ENCODE measurements around the gene FEM1B. TPM values are rescaled to one million over a fixed set of nuclear protein-coding genes. Genes with fewer than 3 reads are reported as not detected.

The FEM1B gene
- polyA plus RNA-seq, 3 donors = 21.5 to 26.4 (median 26.0) TPM

DNA sequence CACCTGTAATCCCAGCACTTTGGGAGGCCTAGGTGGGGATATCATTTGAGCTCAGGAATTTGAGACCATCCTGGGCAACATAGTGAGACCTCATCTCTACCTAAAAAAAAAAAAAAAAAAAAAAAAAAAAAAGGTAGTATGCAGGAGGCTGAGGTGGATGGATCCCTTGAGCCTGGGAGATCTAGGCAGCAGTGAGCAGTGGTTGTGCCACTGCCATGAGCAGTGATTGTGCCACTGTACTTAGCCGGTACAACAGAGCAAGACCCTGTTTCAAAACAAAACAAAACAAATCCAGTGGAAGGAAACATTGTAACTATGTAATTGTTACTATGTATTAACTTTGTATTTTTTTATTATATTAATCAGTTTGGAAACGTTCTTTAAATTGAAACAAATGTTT, 5.9 kb downstream of the FEM1B start:
- H3K27ac ChIP-seq (ENCODE audit: low read depth in 1 of 2, low read length in 2 of 2) = no peak overlapping the region
- H3K36me3 ChIP-seq (replicated peaks in 1 of 2; ENCODE audit: control insufficient read depth in 1 of 2, insufficient read depth in 2 of 2, low read length in 2 of 2) = peaks cover 0 to 16% of the 10 kb centered on the region in 2 donors
- Mint-ChIP-seq H3K4me1 (peaks cover 69% of the 10 kb centered on the region), H3K9me3 (peaks cover 0 to 3% (median 0%) of the 10 kb centered on the region in 7 donors), H3K4me3 (no peak overlapping the region), H3K27me3 (ENCODE audit: low read depth in 3 of 3) (no peaks in the 10 kb centered on the region), H3K36me3 (peaks cover 22 to 26% of the 10 kb centered on the region in 2 donors), H3K27ac (peak overlapping the region in 2 of 7 donors; percentile 73 to 74)
- TF ChIP-seq, protein P1, sequence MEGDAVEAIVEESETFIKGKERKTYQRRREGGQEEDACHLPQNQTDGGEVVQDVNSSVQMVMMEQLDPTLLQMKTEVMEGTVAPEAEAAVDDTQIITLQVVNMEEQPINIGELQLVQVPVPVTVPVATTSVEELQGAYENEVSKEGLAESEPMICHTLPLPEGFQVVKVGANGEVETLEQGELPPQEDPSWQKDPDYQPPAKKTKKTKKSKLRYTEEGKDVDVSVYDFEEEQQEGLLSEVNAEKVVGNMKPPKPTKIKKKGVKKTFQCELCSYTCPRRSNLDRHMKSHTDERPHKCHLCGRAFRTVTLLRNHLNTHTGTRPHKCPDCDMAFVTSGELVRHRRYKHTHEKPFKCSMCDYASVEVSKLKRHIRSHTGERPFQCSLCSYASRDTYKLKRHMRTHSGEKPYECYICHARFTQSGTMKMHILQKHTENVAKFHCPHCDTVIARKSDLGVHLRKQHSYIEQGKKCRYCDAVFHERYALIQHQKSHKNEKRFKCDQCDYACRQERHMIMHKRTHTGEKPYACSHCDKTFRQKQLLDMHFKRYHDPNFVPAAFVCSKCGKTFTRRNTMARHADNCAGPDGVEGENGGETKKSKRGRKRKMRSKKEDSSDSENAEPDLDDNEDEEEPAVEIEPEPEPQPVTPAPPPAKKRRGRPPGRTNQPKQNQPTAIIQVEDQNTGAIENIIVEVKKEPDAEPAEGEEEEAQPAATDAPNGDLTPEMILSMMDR (IDR thresholded peaks at IDR 0.05) = no peak
- no peak for DNase-seq
- no peak overlapping the region for H3K4me2 ChIP-seq (replicated peaks; ENCODE audit: extremely low read depth, low read length, poor library complexity, severe bottlenecking)
- peaks cover 99% of the 10 kb centered on the region for H4K20me1 ChIP-seq (ENCODE audit: insufficient read depth, low read length)
- WGBS (ENCODE audit: insufficient coverage) = no CpG with 5 or more reads among the region's 2 CpGs
- no peaks in the 10 kb centered on the region for H3K27me3 ChIP-seq (ENCODE audit: control insufficient read depth in 2 of 2, insufficient read depth in 2 of 2, low read length in 2 of 2)
- intact Hi-C loops (cut with micrococcal nuclease) = no loop called here
- H2AFZ ChIP-seq (ENCODE audit: insufficient read depth, low read depth, low read length, poor library complexity, severe bottlenecking) = no peak overlapping the region
- H3K79me2 ChIP-seq (ENCODE audit: insufficient read depth, low read length) = peaks cover 100% of the 10 kb centered on the region
- H3K9me3 ChIP-seq (replicated peaks in 1 of 2; ENCODE audit: control insufficient read depth in 1 of 2, insufficient read depth in 1 of 2, low read length in 2 of 2) = no peaks in the 10 kb centered on the region
- H3K4me1 ChIP-seq (ENCODE audit: control insufficient read depth in 1 of 2, insufficient read depth in 2 of 2, low read length in 2 of 2) = peaks cover 54 to 72% of the 10 kb centered on the region in 2 donors
- H3K4me3 ChIP-seq (replicated peaks in 1 of 3; ENCODE audit: low read depth in 2 of 3, low read length in 3 of 3) = no peak overlapping the region
- H3K9ac ChIP-seq (ENCODE audit: insufficient read depth, low read length, poor library complexity, severe bottlenecking) = no peak overlapping the region

DNA sequence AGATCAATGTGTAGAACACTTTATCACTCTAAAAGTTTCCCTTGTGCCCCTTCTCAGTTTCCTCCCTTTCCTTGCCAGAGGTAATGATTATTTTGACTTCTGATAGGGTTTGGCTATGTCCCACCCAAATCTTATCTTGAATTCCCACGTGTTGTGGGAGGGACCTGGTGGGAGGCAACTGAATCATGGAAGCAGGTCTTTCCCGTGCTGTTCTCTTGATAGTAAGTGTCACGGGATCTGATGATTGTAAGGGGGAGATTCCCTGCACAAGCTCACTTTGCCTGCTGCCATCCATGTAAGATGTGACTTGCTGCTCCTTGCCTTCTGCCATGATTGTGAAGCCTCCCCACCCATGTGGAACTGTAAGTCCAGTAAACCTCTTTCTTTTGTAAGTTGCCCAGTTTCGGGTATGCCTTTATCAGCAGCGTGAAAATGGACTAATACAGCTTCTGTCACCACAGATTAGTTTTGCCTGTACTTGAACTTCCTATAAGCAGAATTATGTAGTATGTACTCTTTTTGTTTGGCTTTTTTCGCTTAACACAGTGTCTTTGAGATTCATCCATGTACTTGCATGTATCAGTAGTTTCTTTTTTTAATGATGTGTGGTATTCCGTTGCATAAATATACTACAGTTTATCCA, 7.2 kb downstream of the FEM1B start:
- Histone ChIP-seq H2AFZ (ENCODE audit: insufficient read depth, low read depth, low read length, poor library complexity, severe bottlenecking) (no peak overlapping the region), H3K4me1 (ENCODE audit: control insufficient read depth in 1 of 2, insufficient read depth in 2 of 2, low read length in 2 of 2) (peaks cover 42 to 59% of the 10 kb centered on the region in 2 donors), H3K27ac (ENCODE audit: low read depth in 1 of 2, low read length in 2 of 2) (peak overlapping the region; percentile 22 to 75), H3K4me2 (replicated peaks; ENCODE audit: extremely low read depth, low read length, poor library complexity, severe bottlenecking) (no peak overlapping the region), H3K79me2 (ENCODE audit: insufficient read depth, low read length) (peaks cover 100% of the 10 kb centered on the region), H3K27me3 (ENCODE audit: control insufficient read depth in 2 of 2, insufficient read depth in 2 of 2, low read length in 2 of 2) (no peaks in the 10 kb centered on the region), H3K4me3 (replicated peaks in 1 of 3; ENCODE audit: low read depth in 2 of 3, low read length in 3 of 3) (no peak overlapping the region), H3K9me3 (replicated peaks in 1 of 2; ENCODE audit: control insufficient read depth in 1 of 2, insufficient read depth in 1 of 2, low read length in 2 of 2) (no peaks in the 10 kb centered on the region), H4K20me1 (ENCODE audit: insufficient read depth, low read length) (peaks cover 100% of the 10 kb centered on the region), H3K36me3 (replicated peaks in 1 of 2; ENCODE audit: control insufficient read depth in 1 of 2, insufficient read depth in 2 of 2, low read length in 2 of 2) (peaks cover 10 to 26% of the 10 kb centered on the region in 2 donors), H3K9ac (ENCODE audit: insufficient read depth, low read length, poor library complexity, severe bottlenecking) (no peak overlapping the region)
- Mint-ChIP-seq H3K27ac (peak overlapping the region; percentile 41 to 88 (median 62)), H3K36me3 (peaks cover 29 to 36% of the 10 kb centered on the region in 2 donors), H3K27me3 (ENCODE audit: low read depth in 3 of 3) (no peaks in the 10 kb centered on the region), H3K4me3 (peak overlapping the region in 1 of 2 donors; percentile 63), H3K9me3 (peaks cover 0 to 3% (median 0%) of the 10 kb centered on the region in 7 donors), H3K4me1 (peaks cover 65% of the 10 kb centered on the region)
- DNase-seq = peak in 1 of 3 donors; percentile 25
- TF ChIP-seq, protein P1 (IDR thresholded peaks at IDR 0.05) = no peak
- 93% methylated on average over 2 of the region's 7 CpGs for WGBS (ENCODE audit: insufficient coverage)
- intact Hi-C loops (cut with micrococcal nuclease) = no loop called here
